Mucosa of rectum (tissue), 2 donors: ENCODE measurements around the gene CYYR1.
"Not testable (repeated sequence)": the region's sequence is repeated elsewhere in the genome, so short reads cannot be mapped to it uniquely, and the experiment has no call there.

Experiments used
- H3K27ac ChIP-seq, 2 donors: one replicate each; pipeline ENCODE4 v1.7.0; 2013; ENCODE audit warnings: inconsistent platforms in 2 of 2, low read depth in 2 of 2, low read length in 2 of 2
- H3K27me3 ChIP-seq, 2 donors: one replicate each; pipeline ENCODE4 v1.7.0; 2013; ENCODE audit warnings: low read length in 2 of 2; ENCODE audit not compliant: control insufficient read depth in 2 of 2, insufficient read depth in 2 of 2
- H3K36me3 ChIP-seq, 2 donors: one replicate each; pipeline ENCODE4 v1.7.0; 2013; ENCODE audit warnings: low read length in 2 of 2; ENCODE audit not compliant: control insufficient read depth in 2 of 2, insufficient read depth in 2 of 2
- H3K4me1 ChIP-seq, 2 donors: one replicate each; pipeline ENCODE4 v1.7.0; 2013; ENCODE audit warnings: low read length in 2 of 2, mild to moderate bottlenecking in 1 of 2; ENCODE audit not compliant: control insufficient read depth in 2 of 2, insufficient read depth in 2 of 2
- H3K4me3 ChIP-seq, 2 donors: one replicate each; pipeline ENCODE4 v1.7.0; 2013; ENCODE audit warnings: low read length in 2 of 2
- H3K9ac ChIP-seq, 2 donors: one replicate each; pipeline ENCODE4 v1.7.0; 2013; ENCODE audit warnings: low read length in 2 of 2, low read depth in 1 of 2, mild to moderate bottlenecking in 1 of 2
- H3K9me3 ChIP-seq, 2 donors: one replicate each; pipeline ENCODE4 v1.7.0; 2013; ENCODE audit warnings: low read length in 2 of 2; ENCODE audit not compliant: control insufficient read depth in 2 of 2
- donor health status: healthy.
- donor health status: Normal muscosa, but diverticular disease.

CYYR1 gene

DNA sequence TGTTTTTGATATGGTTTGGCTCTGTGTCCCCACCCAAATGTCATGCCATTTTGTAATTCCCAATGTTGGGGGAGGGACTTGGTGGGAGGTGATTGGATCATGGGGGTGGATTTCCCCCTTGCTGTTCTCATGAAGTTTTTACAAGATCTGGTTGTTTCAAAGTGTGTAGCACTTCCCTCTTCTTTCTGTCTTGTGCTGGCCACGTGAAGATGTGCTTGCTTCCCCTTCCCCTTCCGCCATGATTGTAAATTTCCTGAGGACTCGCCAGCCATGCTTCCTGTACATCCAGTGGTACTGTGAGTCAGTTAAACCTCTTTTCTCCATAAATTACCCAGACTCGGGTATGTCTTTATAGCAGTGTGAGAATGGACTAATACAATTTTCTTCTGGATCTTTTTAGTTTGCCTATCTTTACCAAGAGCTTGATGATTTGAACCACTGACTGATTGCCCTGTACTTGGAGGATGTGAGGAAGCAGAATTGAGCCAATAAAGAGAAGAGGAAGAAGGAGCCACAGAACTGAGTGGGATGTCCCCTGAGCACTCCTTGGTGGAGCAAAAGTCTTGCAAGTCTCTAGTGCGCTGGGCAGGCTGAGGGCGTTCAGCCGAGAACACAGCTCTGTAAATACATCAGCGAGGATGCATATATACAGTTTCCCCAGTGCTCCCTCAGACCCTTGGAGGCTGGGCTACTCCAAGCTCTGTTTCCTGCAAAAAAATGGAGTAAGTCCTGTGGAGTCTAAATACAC lies 102.6 kb downstream of the CYYR1 start:
- H3K9me3 ChIP-seq, result no peaks in the 10 kb centered on the region
- no peaks in the 10 kb centered on the region for H3K27me3 ChIP-seq
- H3K36me3 ChIP-seq, result no peaks in the 10 kb centered on the region
- H3K9ac ChIP-seq, result no peak overlapping the region
- H3K4me1 ChIP-seq, result no peaks in the 10 kb centered on the region
- H3K4me3 ChIP-seq, result no peak overlapping the region
- no peak overlapping the region for H3K27ac ChIP-seq

DNA sequence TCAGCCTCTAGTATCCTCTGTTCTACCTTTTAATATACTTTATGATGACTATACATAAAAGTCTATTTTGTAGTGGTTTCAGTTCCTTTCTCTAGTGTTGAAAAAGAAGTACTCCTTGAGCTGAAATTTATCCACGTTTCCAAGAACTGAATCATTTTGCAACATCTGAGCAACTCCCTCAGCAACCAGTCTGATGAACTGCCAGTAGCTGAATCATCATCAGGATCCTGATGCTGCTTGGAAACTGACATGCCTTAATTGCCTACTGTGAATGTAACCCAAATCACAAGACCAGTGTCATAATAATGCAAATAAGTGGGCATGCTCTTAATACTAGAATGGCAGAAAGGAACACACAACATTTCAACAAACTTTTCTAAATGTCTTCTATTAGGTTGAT lies 103.3 kb downstream of the CYYR1 start:
- Histone ChIP-seq H3K4me1 (no peaks in the 10 kb centered on the region), H3K4me3 (no peak overlapping the region), H3K27ac (no peak overlapping the region), H3K9ac (no peak overlapping the region), H3K9me3 (no peaks in the 10 kb centered on the region), H3K36me3 (no peaks in the 10 kb centered on the region), H3K27me3 (no peaks in the 10 kb centered on the region)

DNA sequence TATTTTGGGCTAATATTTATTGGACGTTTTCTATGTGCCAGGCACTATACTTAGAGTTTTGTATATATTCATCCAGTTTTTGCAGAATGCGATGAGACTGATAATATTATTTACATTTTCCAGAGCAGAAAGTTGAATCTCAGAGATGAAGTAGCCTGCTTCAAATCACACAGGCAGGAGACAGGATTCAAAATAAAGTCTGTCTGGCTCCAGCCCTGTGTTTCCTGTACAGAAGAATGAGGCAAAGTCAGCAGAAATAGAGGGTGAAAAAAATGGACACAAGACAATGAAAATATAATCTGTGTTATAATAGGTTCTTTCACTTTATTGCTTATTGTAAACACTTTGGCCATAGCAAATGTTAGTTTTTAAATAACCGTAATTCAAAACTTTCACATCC lies 107.2 kb downstream of the CYYR1 start:
- H3K4me1 ChIP-seq, result no peaks in the 10 kb centered on the region
- no peak overlapping the region for H3K27ac ChIP-seq
- H3K36me3 ChIP-seq, result no peaks in the 10 kb centered on the region
- no peaks in the 10 kb centered on the region for H3K9me3 ChIP-seq
- no peak overlapping the region for H3K9ac ChIP-seq
- H3K27me3 ChIP-seq, result no peaks in the 10 kb centered on the region
- no peak overlapping the region for H3K4me3 ChIP-seq

DNA sequence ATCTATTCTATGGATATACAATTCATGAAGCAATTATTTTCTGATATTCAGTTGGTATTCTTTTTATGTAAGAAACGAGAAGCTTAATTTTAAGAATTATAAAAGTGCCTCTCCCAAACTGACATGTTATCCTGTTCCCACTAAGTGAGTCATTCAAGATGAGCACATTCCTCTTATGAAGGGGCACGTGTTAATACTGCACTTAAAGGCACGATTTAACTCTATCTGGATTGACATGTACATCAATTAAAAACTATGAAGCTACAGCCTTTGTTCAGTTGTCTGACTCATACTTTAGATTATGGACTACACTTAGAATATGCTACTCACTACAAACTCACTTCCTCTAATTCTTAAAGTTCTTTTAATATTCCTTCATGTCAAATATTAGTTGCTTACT lies 111.6 kb downstream of the CYYR1 start:
- Histone ChIP-seq H3K27ac (no peak overlapping the region), H3K4me1 (no peaks in the 10 kb centered on the region), H3K9ac (no peak overlapping the region), H3K9me3 (no peaks in the 10 kb centered on the region), H3K4me3 (no peak overlapping the region), H3K36me3 (no peaks in the 10 kb centered on the region), H3K27me3 (no peaks in the 10 kb centered on the region)

DNA sequence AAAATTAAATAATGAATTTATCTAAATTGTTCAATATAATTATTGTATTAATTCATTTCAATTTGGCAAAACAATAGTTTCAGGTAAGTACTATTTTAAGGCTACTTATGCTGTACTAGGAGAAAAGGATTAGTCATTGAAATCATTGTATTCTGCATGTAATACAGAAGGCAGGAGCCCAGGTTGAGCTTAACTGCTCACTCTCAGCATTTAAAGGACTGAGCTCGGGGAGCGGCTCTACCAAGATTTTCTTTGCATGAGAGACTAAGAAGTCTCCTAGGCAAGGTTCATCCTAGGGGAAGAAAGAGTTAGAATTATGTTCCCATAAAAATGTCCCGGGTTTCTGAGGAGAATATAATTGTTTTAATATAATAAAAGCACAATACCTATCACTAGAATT lies 112.5 kb downstream of the CYYR1 start:
- no peak overlapping the region for H3K4me3 ChIP-seq

DNA sequence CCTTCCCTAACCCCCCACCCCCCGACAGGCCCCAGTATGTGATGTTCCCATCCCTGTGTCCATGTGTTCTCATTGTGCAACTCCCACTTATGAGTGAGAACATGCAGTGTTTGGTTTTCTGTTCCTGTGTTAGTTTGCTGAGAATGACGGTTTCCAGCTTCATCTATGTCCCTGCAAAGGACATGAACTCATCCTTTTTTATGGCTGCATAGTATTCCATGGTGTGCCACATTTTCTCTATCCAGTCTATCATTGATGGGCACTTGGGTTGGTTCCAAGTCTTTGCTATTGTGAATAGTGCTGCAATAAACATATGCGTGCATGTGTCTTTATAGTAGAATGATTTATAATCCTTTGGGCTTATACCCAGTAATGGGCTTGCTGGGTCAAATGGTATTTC lies 114.2 kb downstream of the CYYR1 start:
- not testable (repeated sequence) for H3K36me3 ChIP-seq, H3K9ac ChIP-seq, H3K4me1 ChIP-seq, H3K27me3 ChIP-seq, H3K9me3 ChIP-seq, H3K27ac ChIP-seq, H3K4me3 ChIP-seq

More for the DNA sequence above, 112.5 kb downstream of the CYYR1 start:
- Histone ChIP-seq H3K36me3 (no peaks in the 10 kb centered on the region), H3K4me1 (no peaks in the 10 kb centered on the region), H3K9ac (no peak overlapping the region), H3K9me3 (no peaks in the 10 kb centered on the region), H3K27ac (no peak overlapping the region), H3K27me3 (no peaks in the 10 kb centered on the region)

DNA sequence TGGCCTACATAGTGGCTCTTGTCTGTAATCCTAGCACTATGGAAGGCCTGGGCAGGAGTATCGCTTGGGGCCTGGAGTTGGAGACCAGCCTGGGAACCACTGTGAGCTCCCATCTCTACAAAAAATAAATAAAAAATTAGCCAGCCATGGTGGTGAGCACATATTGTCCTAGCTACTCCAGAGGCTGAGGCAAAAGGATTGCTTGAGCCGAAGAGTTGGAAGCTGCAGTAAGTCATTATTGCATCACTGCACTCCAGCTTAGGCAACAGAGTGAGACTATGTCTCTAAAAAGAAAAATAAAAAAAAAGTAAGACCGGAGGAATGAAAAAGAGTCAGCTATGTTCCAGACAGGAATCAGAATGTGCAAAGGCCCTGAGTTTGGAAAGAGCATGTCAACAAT lies 115.3 kb downstream of the CYYR1 start:
- Histone ChIP-seq H3K9ac (no peak overlapping the region), H3K27me3 (no peaks in the 10 kb centered on the region)

DNA sequence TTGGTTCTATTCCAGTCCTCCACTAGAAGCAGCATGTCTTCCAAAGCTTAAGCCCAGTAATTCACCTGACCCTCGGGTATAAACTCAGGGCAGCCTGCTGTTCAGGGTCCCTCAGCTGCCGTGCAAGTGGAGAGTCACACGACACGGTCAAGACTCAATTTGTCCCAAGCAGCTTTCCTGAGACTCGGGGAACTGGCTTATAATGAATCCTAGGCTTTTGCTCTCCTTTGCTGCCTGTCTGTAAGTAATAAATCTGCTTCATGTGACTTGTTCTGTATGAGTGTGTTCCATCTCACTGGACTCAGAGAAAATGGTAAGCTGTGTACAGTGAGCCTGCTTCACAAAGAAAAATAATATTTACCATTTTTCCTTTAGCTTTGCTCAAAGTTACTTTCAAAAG lies 119.8 kb downstream of the CYYR1 start:
- no peaks in the 10 kb centered on the region for H3K27me3 ChIP-seq
- H3K9me3 ChIP-seq, result no peaks in the 10 kb centered on the region
- H3K4me3 ChIP-seq, result no peak overlapping the region
- no peak overlapping the region for H3K27ac ChIP-seq
- no peaks in the 10 kb centered on the region for H3K4me1 ChIP-seq
- no peaks in the 10 kb centered on the region for H3K36me3 ChIP-seq
- no peak overlapping the region for H3K9ac ChIP-seq

More for the DNA sequence above, 115.3 kb downstream of the CYYR1 start:
- H3K27ac ChIP-seq, result no peak overlapping the region
- H3K36me3 ChIP-seq, result no peaks in the 10 kb centered on the region
- no peaks in the 10 kb centered on the region for H3K9me3 ChIP-seq
- H3K4me3 ChIP-seq, result no peak overlapping the region
- no peaks in the 10 kb centered on the region for H3K4me1 ChIP-seq

DNA sequence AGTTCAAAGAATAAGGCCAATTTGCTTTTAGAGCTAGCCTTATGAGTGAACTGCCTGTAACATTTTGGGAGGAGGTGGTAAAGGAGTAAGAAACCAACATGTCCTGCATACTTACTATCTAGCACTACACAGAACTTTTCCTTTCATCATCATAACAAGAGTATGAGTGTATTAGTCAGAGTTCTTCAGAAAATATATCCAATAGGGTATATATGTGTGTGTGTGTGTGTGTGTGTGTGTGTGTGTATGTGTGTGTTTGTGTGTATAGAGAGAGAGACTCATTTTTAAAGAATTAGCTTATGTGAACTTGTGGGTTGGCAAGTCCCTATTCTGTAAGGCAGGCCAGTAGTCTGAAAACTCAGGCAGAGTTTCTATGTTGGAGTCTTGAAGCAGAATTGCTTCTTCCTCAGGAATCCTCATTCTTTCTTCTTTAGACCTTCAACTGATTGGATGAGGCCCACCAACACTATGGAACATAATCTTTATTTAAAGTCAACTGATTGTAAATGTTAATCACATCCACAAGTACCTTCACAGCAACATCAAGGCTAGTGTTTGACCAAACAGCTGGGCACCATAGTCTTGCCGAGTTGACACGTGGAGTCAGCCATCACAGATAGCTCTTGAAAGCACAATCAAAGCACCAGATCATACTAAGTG lies 121.9 kb downstream of the CYYR1 start:
- H3K4me1 ChIP-seq, result no peaks in the 10 kb centered on the region
- no peaks in the 10 kb centered on the region for H3K27me3 ChIP-seq
- H3K27ac ChIP-seq, result no peak overlapping the region
- H3K9ac ChIP-seq, result no peak overlapping the region
- H3K36me3 ChIP-seq, result no peaks in the 10 kb centered on the region
- H3K9me3 ChIP-seq, result no peaks in the 10 kb centered on the region
- H3K4me3 ChIP-seq, result no peak overlapping the region

DNA sequence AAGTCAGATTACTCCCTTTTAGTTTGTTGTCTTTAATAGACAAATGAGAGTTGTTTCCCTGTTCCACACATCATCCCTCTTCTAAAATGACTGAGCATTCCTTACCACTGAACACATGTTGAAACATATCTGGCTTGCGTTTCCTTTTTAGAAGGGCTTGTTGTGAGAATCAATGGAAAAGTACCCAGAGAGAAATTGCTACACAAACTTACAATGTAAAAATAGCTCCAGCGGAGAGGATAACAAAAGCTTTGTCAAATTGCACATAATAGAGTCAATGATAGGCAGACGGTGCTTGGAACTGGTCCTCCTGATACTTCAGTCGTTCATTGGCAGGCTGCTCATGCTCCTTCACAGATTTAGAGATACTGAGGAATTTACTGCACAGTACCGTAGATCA lies 123.9 kb downstream of the CYYR1 start:
- Histone ChIP-seq H3K9ac (no peak overlapping the region), H3K4me3 (no peak overlapping the region), H3K27ac (no peak overlapping the region), H3K9me3 (no peaks in the 10 kb centered on the region), H3K4me1 (no peaks in the 10 kb centered on the region), H3K27me3 (no peaks in the 10 kb centered on the region), H3K36me3 (no peaks in the 10 kb centered on the region)
